Subcutaneous preadipocyte (primary cell): ENCODE data around the gene MB21D2. TPM values are rescaled to one million over a fixed set of nuclear protein-coding genes. Genes with fewer than 3 reads are reported as not detected.

Source experiments
- total RNA-seq: library from RNA; depleted of rRNA; stranded (reverse); fragments of >200 nt; gene quantifications from 2 replicates; pipeline ENCODE4 v1.2.3, GENCODE V29; 2012

Gene MB21D2, protein sequence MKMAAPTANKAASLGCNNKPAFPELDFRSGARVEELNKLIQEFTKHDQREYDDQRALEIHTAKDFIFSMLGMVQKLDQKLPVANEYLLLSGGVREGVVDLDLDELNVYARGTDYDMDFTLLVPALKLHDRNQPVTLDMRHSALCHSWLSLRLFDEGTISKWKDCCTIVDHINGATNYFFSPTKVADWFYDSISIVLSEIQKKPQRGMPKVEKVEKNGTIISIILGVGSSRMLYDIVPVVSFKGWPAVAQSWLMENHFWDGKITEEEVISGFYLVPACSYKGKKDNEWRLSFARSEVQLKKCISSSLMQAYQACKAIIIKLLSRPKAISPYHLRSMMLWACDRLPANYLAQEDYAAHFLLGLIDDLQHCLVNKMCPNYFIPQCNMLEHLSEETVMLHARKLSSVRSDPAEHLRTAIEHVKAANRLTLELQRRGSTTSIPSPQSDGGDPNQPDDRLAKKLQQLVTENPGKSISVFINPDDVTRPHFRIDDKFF
- total RNA-seq: 2.9 and 6.5 TPM in 2 replicates

DNA sequence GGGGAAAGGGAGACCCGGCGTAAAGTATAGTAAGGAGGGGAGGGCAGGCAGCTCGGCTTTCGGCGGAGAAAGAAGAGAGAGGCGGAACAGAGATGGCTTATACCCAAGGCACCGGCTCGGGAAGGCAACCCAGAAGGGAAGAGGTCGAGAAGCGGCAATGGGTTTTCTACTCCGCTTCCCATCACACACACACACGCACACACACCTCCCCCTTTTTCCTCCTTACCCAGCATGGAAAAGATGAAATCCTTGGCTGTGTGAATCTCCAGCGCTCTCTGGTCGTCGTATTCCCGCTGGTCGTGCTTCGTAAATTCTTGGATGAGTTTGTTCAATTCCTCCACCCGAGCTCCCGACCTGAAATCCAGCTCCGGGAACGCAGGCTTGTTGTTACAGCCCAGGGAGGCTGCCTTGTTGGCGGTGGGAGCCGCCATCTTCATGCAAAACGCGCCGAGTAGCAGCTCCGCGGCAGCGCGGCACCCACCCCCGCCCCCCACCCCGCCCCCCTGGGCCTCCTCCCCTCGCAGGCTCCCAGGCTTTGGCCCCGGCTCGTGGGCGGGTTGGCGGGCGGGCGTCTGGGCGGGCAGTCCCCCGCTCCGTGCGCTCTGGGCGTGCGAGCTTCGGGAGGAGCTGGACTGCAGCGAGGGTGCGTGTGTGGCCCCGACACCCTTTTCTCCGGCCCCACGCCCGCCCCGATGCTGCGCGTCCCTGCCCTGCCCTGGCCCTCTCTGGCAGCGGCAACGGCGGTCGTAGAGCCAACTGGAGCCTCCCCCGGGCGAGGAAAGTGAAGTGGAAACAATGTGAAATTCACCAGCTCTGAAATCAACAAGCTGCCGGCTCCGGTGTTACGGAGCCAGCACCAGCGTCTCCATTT lies at the start of gene MB21D2:
Gene MB21D2, minus strand, starts transcription at position 453 of the 871 bp plus-strand sequence. Its CDS starts 16 bp downstream, at position 437.

Other genes with a start within 250 kb of the MB21D2 start
- gene FGF12, start 190.3 kb downstream of the MB21D2 start, total RNA-seq: under 0.01 TPM in 1 of 2 replicates, not detected in the other